Measurements from ENCODE around the gene CCDC194. TPM values are rescaled to one million over a fixed set of nuclear protein-coding genes. Genes with fewer than 3 reads are reported as not detected.

CCDC194 gene
- total and polyA plus RNA-seq, 2 of the 13 experiments (the other 11 are each of a cell fraction or from before 2014, with no cell fraction given) = 0.13 to 0.21 TPM

DNA sequence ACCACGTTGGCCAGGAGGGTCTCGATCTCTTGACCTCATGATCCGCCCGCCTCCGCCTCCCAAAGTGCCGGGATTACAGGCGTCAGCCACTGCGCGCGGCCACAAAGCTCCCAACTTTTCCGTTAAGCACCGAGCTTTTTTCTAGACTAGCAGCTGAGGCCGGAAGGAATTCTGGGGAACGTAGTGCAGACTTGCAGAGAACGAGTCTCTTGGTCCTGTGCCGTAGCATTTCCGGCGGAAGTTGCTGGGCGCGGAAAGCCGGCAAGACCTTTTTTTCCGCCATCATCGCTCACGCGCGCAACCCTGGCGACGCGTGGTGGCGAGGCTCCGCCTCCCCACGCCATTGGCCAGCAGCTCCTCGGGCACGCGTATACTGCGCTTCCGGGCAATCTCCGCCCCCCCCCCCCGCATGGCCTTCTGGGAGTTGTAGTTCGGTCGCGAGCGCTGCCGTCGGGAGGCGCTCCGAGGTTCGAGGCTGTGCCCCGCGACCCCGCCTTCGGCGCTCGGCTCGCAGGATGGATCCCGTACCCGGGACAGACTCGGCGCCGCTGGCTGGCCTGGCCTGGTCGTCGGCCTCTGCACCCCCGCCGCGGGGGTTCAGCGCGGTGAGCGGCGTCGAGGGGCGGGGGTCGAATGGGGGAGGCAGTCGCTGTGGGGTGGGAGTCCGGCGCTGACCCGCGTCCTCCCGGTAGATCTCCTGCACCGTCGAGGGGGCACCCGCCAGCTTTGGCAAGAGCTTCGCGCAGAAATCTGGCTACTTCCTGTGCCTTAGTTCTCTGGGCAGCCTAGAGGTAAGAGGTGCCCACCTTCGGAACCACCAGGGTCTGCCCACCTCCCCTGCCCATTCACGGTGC, 25.9 kb upstream of the CCDC194 start, which contains the start of gene MVB12A (continued):
- TF ChIP-seq, protein P1, sequence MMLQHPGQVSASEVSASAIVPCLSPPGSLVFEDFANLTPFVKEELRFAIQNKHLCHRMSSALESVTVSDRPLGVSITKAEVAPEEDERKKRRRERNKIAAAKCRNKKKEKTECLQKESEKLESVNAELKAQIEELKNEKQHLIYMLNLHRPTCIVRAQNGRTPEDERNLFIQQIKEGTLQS (CRISPR knock-in tag; IDR thresholded peaks at IDR 0.05) = 0 out of 2 replicates have a peak, but pooled peaks have one; percentile 6
- TF ChIP-seq ZNF205 (CRISPR knock-in tag; IDR thresholded peaks at IDR 0.05) (peak; percentile 35; the same call in 1 of the 2 replicates), RBFOX2 (IDR thresholded peaks at IDR 0.05; ENCODE audit: low read depth, low read length) (peak; percentile 81), ZNF260 (CRISPR knock-in tag; IDR thresholded peaks at IDR 0.05; ENCODE audit: borderline replicate concordance, low read depth) (no peak), KMT2B (CRISPR knock-in tag; IDR thresholded peaks at IDR 0.05) (peak; percentile 76), SMYD3 (CRISPR knock-in tag; IDR thresholded peaks at IDR 0.05) (no peak), ZNF777 (CRISPR knock-in tag; IDR thresholded peaks at IDR 0.05) (peak; percentile 100), RXRA (CRISPR knock-in tag; IDR thresholded peaks at IDR 0.05) (no peak), RBAK (CRISPR knock-in tag; IDR thresholded peaks at IDR 0.05) (no peak), NFIB (CRISPR knock-in tag; IDR thresholded peaks at IDR 0.05; ENCODE audit: borderline replicate concordance) (no peak), ZBTB7A (CRISPR knock-in tag; IDR thresholded peaks at IDR 0.05) (no peak), EHMT2 (IDR thresholded peaks at IDR 0.05; ENCODE audit: borderline replicate concordance, low read depth, low read length) (no peak), ZNF572 (CRISPR knock-in tag; IDR thresholded peaks at IDR 0.05) (no peak), AKAP8 (CRISPR knock-in tag; IDR thresholded peaks at IDR 0.05) (peak; percentile 79)
- TF ChIP-seq, protein P2, sequence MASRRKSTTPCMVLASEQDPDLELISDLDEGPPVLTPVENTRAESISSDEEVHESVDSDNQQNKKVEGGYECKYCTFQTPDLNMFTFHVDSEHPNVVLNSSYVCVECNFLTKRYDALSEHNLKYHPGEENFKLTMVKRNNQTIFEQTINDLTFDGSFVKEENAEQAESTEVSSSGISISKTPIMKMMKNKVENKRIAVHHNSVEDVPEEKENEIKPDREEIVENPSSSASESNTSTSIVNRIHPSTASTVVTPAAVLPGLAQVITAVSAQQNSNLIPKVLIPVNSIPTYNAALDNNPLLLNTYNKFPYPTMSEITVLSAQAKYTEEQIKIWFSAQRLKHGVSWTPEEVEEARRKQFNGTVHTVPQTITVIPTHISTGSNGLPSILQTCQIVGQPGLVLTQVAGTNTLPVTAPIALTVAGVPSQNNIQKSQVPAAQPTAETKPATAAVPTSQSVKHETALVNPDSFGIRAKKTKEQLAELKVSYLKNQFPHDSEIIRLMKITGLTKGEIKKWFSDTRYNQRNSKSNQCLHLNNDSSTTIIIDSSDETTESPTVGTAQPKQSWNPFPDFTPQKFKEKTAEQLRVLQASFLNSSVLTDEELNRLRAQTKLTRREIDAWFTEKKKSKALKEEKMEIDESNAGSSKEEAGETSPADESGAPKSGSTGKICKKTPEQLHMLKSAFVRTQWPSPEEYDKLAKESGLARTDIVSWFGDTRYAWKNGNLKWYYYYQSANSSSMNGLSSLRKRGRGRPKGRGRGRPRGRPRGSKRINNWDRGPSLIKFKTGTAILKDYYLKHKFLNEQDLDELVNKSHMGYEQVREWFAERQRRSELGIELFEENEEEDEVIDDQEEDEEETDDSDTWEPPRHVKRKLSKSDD (CRISPR knock-in tag; IDR thresholded peaks at IDR 0.05; ENCODE audit: low read depth) = peak; percentile 77
- TF ChIP-seq, protein P3, sequence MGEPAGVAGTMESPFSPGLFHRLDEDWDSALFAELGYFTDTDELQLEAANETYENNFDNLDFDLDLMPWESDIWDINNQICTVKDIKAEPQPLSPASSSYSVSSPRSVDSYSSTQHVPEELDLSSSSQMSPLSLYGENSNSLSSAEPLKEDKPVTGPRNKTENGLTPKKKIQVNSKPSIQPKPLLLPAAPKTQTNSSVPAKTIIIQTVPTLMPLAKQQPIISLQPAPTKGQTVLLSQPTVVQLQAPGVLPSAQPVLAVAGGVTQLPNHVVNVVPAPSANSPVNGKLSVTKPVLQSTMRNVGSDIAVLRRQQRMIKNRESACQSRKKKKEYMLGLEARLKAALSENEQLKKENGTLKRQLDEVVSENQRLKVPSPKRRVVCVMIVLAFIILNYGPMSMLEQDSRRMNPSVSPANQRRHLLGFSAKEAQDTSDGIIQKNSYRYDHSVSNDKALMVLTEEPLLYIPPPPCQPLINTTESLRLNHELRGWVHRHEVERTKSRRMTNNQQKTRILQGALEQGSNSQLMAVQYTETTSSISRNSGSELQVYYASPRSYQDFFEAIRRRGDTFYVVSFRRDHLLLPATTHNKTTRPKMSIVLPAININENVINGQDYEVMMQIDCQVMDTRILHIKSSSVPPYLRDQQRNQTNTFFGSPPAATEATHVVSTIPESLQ (CRISPR knock-in tag; conservative IDR thresholded peaks at IDR 0.05) = no peak
